Retinal pigment epithelial cell (primary cell): Measurements from ENCODE around the gene SGSH.

Source experiments
- DNase-seq: peaks from one replicate; pipeline ENCODE4 v3.0.0-alpha.2; 2010; ENCODE audit warnings: low read depth
- H3K4me3 ChIP-seq: 2 replicates; pipeline ENCODE4 v1.5.1; 2011; ENCODE audit warnings: mild to moderate bottlenecking, low read length, control low read depth, moderate library complexity
- CTCF ChIP-seq: conservative IDR thresholded peaks from 2 replicates; pipeline ENCODE4 v1.5.1; 2011; ENCODE audit warnings: low read depth, low read length, control low read depth, inconsistent platforms

The SGSH gene

GRCh38 chr17:80220736-80221215, 643 bp upstream of the SGSH start:
- H3K4me3 ChIP-seq: peak overlapping the region; percentile 61
- no peak for DNase-seq
- TF ChIP-seq CTCF: no peak

- no peak for DNase-seq
- H3K4me3 ChIP-seq: peak overlapping the region; percentile 61
- TF ChIP-seq CTCF: no peak
Observed at GRCh38 chr17:80219763-80220053, 425 bp downstream of the SGSH start.

GRCh38 chr17:80219013-80219762, 945 bp downstream of the SGSH start:
- peak; percentile 47 for DNase-seq
- peak overlapping the region; percentile 61 for H3K4me3 ChIP-seq
- no peak for TF ChIP-seq CTCF

GRCh38 chr17:80218391-80218790, 1.7 kb downstream of the SGSH start:
- TF ChIP-seq CTCF: no peak

GRCh38 chr17:80217703-80218362, 2.3 kb downstream of the SGSH start:
- TF ChIP-seq CTCF: no peak
- no peak for DNase-seq
- H3K4me3 ChIP-seq: no peak overlapping the region

More at GRCh38 chr17:80218391-80218790, 1.7 kb downstream of the SGSH start:
- no peak for DNase-seq
- H3K4me3 ChIP-seq: no peak overlapping the region

- no peak for TF ChIP-seq CTCF
- H3K4me3 ChIP-seq: no peak overlapping the region
- DNase-seq: no peak
Observed at GRCh38 chr17:80216473-80217456, 3.4 kb downstream of the SGSH start.
